SW 1271 (cell line): ENCODE data around the gene RAP1GAP2.

Experiments
- DNase-seq, 2 experiments: peaks; one replicate each; lab custom pipeline; 2025; lab: John Stamatoyannopoulos, UW

The RAP1GAP2 gene

GRCh38 chr17:2786176-2786881 is 9.9 kb upstream of the RAP1GAP2 start:
- DNase-seq = peak; percentile 75 to 81

GRCh38 chr17:2789700-2790099 is 6.5 kb upstream of the RAP1GAP2 start:
- no peak for DNase-seq

- DNase-seq = no peak
These were observed 3.7 kb upstream of the RAP1GAP2 start for GRCh38 chr17:2792366-2793169.

GRCh38 chr17:2794111-2794803 is 2.0 kb upstream of the RAP1GAP2 start:
- DNase-seq = no peak

GRCh38 chr17:2795441-2796163 is 636 bp upstream of the RAP1GAP2 start:
- no peak for DNase-seq

GRCh38 chr17:2797226-2797625 is 988 bp downstream of the RAP1GAP2 start:
- DNase-seq = no peak

- DNase-seq = no peak
These were observed 1.4 kb downstream of the RAP1GAP2 start for GRCh38 chr17:2797637-2798036.

GRCh38 chr17:2798188-2798587 is 1.9 kb downstream of the RAP1GAP2 start:
- DNase-seq = no peak

- DNase-seq = no peak
These were observed 2.4 kb downstream of the RAP1GAP2 start for GRCh38 chr17:2798678-2799077.

GRCh38 chr17:2799653-2800052 is 3.4 kb downstream of the RAP1GAP2 start:
- DNase-seq = no peak

GRCh38 chr17:2800367-2800766 is 4.1 kb downstream of the RAP1GAP2 start:
- DNase-seq = no peak

GRCh38 chr17:2801841-2802240 is 5.6 kb downstream of the RAP1GAP2 start:
- DNase-seq = no peak

- no peak for DNase-seq
These were observed 6.3 kb downstream of the RAP1GAP2 start for GRCh38 chr17:2802574-2802973.

- DNase-seq = no peak
These were observed 7.1 kb downstream of the RAP1GAP2 start for GRCh38 chr17:2803386-2803785.

GRCh38 chr17:2803971-2804370 is 7.7 kb downstream of the RAP1GAP2 start:
- no peak for DNase-seq

- DNase-seq = no peak
These were observed 8.7 kb downstream of the RAP1GAP2 start for GRCh38 chr17:2804912-2805311.

GRCh38 chr17:2805961-2806360 is 9.7 kb downstream of the RAP1GAP2 start:
- no peak for DNase-seq

GRCh38 chr17:2808367-2809335 is 12.4 kb downstream of the RAP1GAP2 start:
- DNase-seq = no peak

GRCh38 chr17:2809337-2809736 is 13.1 kb downstream of the RAP1GAP2 start:
- DNase-seq = no peak

GRCh38 chr17:2814049-2814448 is 17.8 kb downstream of the RAP1GAP2 start:
- no peak for DNase-seq
